Neural progenitor cell (in vitro differentiated cells): ENCODE results near the gene MAP3K7CL.

Experiments used
- CTCF ChIP-seq: fragments of 200-600 bp; sonication (generic); IDR thresholded peaks from 2 replicates; pipeline ENCODE4 v1.5.1; 2017; ENCODE audit warnings: antibody characterized with exemption, mild to moderate bottlenecking
- EZH2 ChIP-seq: fragments of 200-600 bp; sonication (generic); IDR thresholded peaks from 2 replicates; pipeline ENCODE4 v1.6.1; 2017; ENCODE audit warnings: antibody characterized with exemption, mild to moderate bottlenecking, moderate library complexity

- no peak for TF ChIP-seq CTCF
- TF ChIP-seq EZH2: no peak
Measured at GRCh38 chr21:29208044-29208681, 77.7 kb downstream of the MAP3K7CL start.
